HepG2 (cell line): ENCODE measurements around the gene CRIM1. TPM values are rescaled to one million over a fixed set of nuclear protein-coding genes. Genes with fewer than 3 reads are reported as not detected.

Source experiments
- ATRX ChIP-seq: sonication (generic); formaldehyde crosslinking; IDR thresholded peaks from 2 replicates; pipeline ENCODE4 v1.4.0; 2020; ENCODE audit warnings: missing genetic modification reagents, borderline replicate concordance
- GZF1 ChIP-seq: sonication (generic); formaldehyde crosslinking; IDR thresholded peaks from 2 replicates; pipeline ENCODE4 v1.5.1; 2020; ENCODE audit warnings: mild to moderate bottlenecking, missing genetic modification reagents
- IRF1 ChIP-seq: sonication (generic); formaldehyde crosslinking; IDR thresholded peaks from 2 replicates; pipeline ENCODE4 v1.4.0; 2020; ENCODE audit warnings: low read depth, mild to moderate bottlenecking, missing genetic modification reagents
- KLF16 ChIP-seq, 2 experiments: sonication (generic) in 1 of 2; formaldehyde crosslinking in 1 of 2; IDR thresholded peaks; 2 replicates each; pipeline versions ENCODE4 v1.6.1 to v1.8.0; 2016 to 2023; ENCODE audit warnings: missing genetic modification reagents in 2 of 2, missing compliant biosample characterization in 1 of 2
- PBX2 ChIP-seq: IDR thresholded peaks from 2 replicates; pipeline ENCODE4 v1.6.1; 2016; ENCODE audit warnings: control low read depth
- PITX1 ChIP-seq: sonication (generic); formaldehyde crosslinking; IDR thresholded peaks from 2 replicates; pipeline ENCODE4 v1.5.1; 2020; ENCODE audit warnings: mild to moderate bottlenecking, missing genetic modification reagents
- POLR2A ChIP-seq, 2 experiments: IDR thresholded peaks; 2 replicates each; pipeline ENCODE4 v1.6.1; 2011; ENCODE audit warnings: low read depth in 2 of 2, low read length in 2 of 2, mild to moderate bottlenecking in 1 of 2, moderate library complexity in 1 of 2; ENCODE audit not compliant: insufficient read depth in 1 of 2
- SAFB2 ChIP-seq: sonication (generic); formaldehyde crosslinking; IDR thresholded peaks from 2 replicates; pipeline ENCODE4 v1.5.1; 2020; ENCODE audit warnings: missing genetic modification reagents, low read depth, mild to moderate bottlenecking, borderline replicate concordance
- SIX1 ChIP-seq: sonication (generic); formaldehyde crosslinking; IDR thresholded peaks from 2 replicates; pipeline ENCODE4 v1.4.0; 2020; ENCODE audit warnings: missing genetic modification reagents, borderline replicate concordance
- STAG1 ChIP-seq: sonication (generic); formaldehyde crosslinking; IDR thresholded peaks from 2 replicates; pipeline ENCODE4 v1.4.0; 2020; ENCODE audit warnings: missing genetic modification reagents
- TBX2 ChIP-seq: sonication (generic); formaldehyde crosslinking; IDR thresholded peaks from 2 replicates; pipeline ENCODE4 v1.5.0; 2020; ENCODE audit warnings: missing genetic modification reagents, mild to moderate bottlenecking, borderline replicate concordance
- TOE1 ChIP-seq: sonication (generic); formaldehyde crosslinking; IDR thresholded peaks from 2 replicates; pipeline ENCODE4 v1.4.0; 2020; ENCODE audit warnings: mild to moderate bottlenecking, missing genetic modification reagents
- ZBTB38 ChIP-seq: sonication (generic); formaldehyde crosslinking; IDR thresholded peaks from 2 replicates; pipeline ENCODE4 v1.5.1; 2020; ENCODE audit warnings: mild to moderate bottlenecking, missing genetic modification reagents
- ZC3H13 ChIP-seq: sonication (generic); formaldehyde crosslinking; IDR thresholded peaks from 2 replicates; pipeline ENCODE4 v1.8.1; 2023; ENCODE audit warnings: mild to moderate bottlenecking, missing genetic modification reagents, moderate library complexity
- ZNF761 ChIP-seq: sonication (generic); formaldehyde crosslinking; conservative IDR thresholded peaks from 2 replicates; pipeline ENCODE4 v1.4.0; 2020; ENCODE audit warnings: mild to moderate bottlenecking, missing genetic modification reagents
- polyA plus RNA-seq, 8 experiments: library from polyadenylated mRNA; depleted of rRNA in 3 of 8; stranded (reverse) in 7 of 8; unstranded in 1 of 8; fragments of >200 nt; fragmentation: Illumina TruSeq in 4 of 8; extraction: Trizol in 4 of 8; gene quantifications; 2 replicates each; pipeline versions ENCODE4 v1.2.1 to v1.2.3, GENCODE V29; 2011 to 2016; ENCODE audit warnings: low read depth in 4 of 8, missing spikeins in 1 of 8, mixed read lengths in 1 of 8; ENCODE audit not compliant: insufficient read depth in 1 of 8
- total RNA-seq, 5 experiments: library from RNA; depleted of rRNA; stranded (reverse); fragments of >200 nt; fragmentation: Illumina TruSeq; extraction: Trizol; gene quantifications; 2 replicates each; pipeline ENCODE4 v1.2.3, GENCODE V29; 2016; ENCODE audit warnings: low read depth in 1 of 5
- TF ChIP-seq, protein P1 (sequence below): sonication (generic); formaldehyde crosslinking; IDR thresholded peaks from 2 replicates; pipeline ENCODE4 v1.4.0; 2020; ENCODE audit warnings: missing genetic modification reagents
- TF ChIP-seq, protein P2 (sequence below): sonication (generic); formaldehyde crosslinking; IDR thresholded peaks from 2 replicates; pipeline ENCODE4 v1.5.0; 2020; ENCODE audit warnings: mild to moderate bottlenecking, missing genetic modification reagents
- TF ChIP-seq, protein P3 (sequence below): sonication (generic); formaldehyde crosslinking; IDR thresholded peaks from 2 replicates; pipeline ENCODE4 v1.5.1; 2020; ENCODE audit warnings: missing genetic modification reagents, mild to moderate bottlenecking, borderline replicate concordance

Gene CRIM1
- total and polyA plus RNA-seq, 2 of the 13 experiments (the other 11 are each of a cell fraction or from before 2014, with no cell fraction given) = 39.1 to 69.9 TPM

DNA sequence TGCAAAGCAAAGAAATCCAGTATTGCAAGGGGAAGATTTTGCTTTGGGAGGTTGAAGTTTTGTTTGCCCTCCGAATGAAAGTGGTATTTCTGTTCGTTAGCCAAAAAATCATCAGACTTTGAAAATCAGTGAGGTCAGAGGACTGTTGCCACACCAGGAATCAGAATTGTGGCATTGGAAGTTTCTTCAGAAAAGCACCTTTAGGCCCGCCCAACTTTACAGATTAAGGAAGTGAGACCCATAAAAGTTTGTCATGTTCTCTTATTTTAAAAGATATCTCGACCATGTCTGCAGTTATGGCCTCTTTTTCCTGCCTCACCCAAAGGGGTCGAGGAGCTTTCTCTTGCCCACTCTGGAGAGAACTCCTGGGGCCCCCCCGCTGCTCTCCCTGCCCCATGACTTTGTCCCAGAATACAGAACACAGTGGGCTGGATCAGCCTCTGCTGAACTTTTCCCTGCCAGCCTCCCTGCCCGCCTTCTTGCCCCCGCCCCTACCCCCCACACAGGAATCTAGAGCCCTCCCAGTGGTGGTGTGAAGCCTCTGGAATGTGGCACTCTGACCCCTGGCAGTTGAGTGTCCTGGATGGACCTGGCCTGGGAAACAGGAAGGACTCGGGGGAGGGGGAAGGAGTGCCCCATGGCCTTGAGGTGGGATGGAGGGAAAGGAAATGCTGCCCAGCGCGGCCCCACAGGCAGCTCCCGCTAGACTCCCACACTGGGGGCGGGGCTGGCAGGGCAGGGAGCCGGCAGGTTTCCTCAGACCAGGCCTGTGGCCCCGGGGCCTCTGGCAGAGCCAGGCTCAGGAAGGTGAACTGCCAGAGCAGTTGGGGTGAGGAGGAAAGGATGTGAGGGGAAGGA lies 25.3 kb downstream of the CRIM1 start (continued):
- TF ChIP-seq TBX2 (CRISPR knock-in tag) (peak; percentile 99), PITX1 (CRISPR knock-in tag) (peak; percentile 97), SIX1 (CRISPR knock-in tag) (0 out of 2 replicates have a peak, but pooled peaks have one; percentile 50), IRF1 (CRISPR knock-in tag) (no peak), GZF1 (CRISPR knock-in tag) (no peak; the same call in 1 of the 2 replicates), ZC3H13 (CRISPR knock-in tag) (peak; percentile 58; the same call in 1 of the 2 replicates), POLR2A (IDR thresholded peaks at IDR 0.05; ENCODE audit: insufficient read depth in 1 of 2, low read depth in 2 of 2, low read length in 2 of 2) (peak; percentile 22 to 50; a peak in 2 of 4 replicates), ZBTB38 (peak; percentile 92; the same call in 1 of the 2 replicates), PBX2 (CRISPR knock-in tag) (no peak), SAFB2 (peak; percentile 68; the same call in 1 of the 2 replicates), ZNF761 (CRISPR knock-in tag) (peak; percentile 94; the same call in 1 of the 2 replicates), STAG1 (0 out of 2 replicates have a peak, but pooled peaks have one; percentile 26), ATRX (CRISPR knock-in tag) (no peak), KLF16 (CRISPR knock-in tag; IDR thresholded peaks at IDR 0.05) (peak in 1 of 2 experiments; percentile 80; a peak in 2 of 4 replicates), TOE1 (CRISPR knock-in tag) (0 out of 2 replicates have a peak, but pooled peaks have one; percentile 11)
- TF ChIP-seq, protein P1, sequence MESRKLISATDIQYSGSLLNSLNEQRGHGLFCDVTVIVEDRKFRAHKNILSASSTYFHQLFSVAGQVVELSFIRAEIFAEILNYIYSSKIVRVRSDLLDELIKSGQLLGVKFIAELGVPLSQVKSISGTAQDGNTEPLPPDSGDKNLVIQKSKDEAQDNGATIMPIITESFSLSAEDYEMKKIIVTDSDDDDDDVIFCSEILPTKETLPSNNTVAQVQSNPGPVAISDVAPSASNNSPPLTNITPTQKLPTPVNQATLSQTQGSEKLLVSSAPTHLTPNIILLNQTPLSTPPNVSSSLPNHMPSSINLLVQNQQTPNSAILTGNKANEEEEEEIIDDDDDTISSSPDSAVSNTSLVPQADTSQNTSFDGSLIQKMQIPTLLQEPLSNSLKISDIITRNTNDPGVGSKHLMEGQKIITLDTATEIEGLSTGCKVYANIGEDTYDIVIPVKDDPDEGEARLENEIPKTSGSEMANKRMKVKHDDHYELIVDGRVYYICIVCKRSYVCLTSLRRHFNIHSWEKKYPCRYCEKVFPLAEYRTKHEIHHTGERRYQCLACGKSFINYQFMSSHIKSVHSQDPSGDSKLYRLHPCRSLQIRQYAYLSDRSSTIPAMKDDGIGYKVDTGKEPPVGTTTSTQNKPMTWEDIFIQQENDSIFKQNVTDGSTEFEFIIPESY (CRISPR knock-in tag) = peak; percentile 71
- TF ChIP-seq, protein P2, sequence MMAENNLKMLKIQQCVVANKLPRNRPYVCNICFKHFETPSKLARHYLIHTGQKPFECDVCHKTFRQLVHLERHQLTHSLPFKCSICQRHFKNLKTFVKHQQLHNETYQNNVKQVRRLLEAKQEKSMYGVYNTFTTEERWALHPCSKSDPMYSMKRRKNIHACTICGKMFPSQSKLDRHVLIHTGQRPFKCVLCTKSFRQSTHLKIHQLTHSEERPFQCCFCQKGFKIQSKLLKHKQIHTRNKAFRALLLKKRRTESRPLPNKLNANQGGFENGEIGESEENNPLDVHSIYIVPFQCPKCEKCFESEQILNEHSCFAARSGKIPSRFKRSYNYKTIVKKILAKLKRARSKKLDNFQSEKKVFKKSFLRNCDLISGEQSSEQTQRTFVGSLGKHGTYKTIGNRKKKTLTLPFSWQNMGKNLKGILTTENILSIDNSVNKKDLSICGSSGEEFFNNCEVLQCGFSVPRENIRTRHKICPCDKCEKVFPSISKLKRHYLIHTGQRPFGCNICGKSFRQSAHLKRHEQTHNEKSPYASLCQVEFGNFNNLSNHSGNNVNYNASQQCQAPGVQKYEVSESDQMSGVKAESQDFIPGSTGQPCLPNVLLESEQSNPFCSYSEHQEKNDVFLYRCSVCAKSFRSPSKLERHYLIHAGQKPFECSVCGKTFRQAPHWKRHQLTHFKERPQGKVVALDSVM (CRISPR knock-in tag) = peak; percentile 88
- TF ChIP-seq, protein P3, sequence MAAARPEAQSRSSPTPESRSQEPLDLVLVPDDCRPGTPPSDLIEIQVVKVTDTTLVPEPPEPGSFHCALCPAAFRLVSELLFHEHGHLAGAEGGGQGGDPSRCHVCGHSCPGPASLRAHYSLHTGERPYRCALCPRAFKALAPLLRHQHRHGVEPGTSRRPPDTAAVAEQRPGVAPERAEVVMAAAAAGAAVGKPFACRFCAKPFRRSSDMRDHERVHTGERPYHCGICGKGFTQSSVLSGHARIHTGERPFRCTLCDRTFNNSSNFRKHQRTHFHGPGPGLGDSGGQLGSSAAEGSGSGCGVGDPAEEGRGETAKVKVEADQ (CRISPR knock-in tag) = peak; percentile 59; the same call in 1 of the 2 replicates
